ENCODE measurements around the gene LDLRAD4. TPM values are rescaled to one million over a fixed set of nuclear protein-coding genes. Genes with fewer than 3 reads are reported as not detected.
A peak's percentile ranks its signal among the peaks of the same experiment; 100 is the strongest.

The LDLRAD4 gene
- total and polyA plus RNA-seq, 2 experiments from 2014 or later, result 0.73 to 1.9 TPM

GRCh38 chr18:13187498-13187897 is 31.1 kb upstream of the LDLRAD4 start (continued):
- no peak for TF ChIP-seq ETS1 (IDR thresholded peaks at IDR 0.05)
- TF ChIP-seq EZH2phosphoT487 (IDR thresholded peaks at IDR 0.05; ENCODE audit: unreplicated experiment), result no peak
- no peak for TF ChIP-seq ZNF331 (CRISPR knock-in tag; IDR thresholded peaks at IDR 0.05; ENCODE audit: low read depth)
- no peak for TF ChIP-seq STAT1 (IDR thresholded peaks at IDR 0.05; ENCODE audit: unreplicated experiment)
- TF ChIP-seq CREB1 (CRISPR knock-in tag; IDR thresholded peaks at IDR 0.05; ENCODE audit: low read depth), result no peak

DNA sequence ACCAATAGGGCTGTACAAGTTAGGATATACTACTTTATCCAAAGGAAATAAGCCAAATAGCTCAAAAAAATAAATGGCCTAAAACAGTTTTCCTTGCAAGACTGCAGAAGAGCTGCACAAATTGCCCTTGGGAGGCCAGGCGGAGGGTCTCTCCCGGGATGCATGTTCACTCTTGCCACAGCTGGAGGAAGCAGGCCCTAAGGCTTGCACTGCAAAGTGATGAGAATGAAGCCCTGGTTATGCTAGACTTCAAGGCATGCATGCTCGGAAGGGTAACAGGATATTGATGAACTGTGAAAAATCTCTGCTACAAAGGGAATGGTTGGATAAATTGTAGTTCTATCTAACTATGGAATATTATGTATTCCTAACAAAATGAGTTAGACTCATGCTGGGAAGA is 27.5 kb upstream of the LDLRAD4 start:
- peaks cover 7% of the 10 kb centered on the region; the same call in 2 of the 3 replicates for H3K4me1 Mint-ChIP-seq
- no peaks in the 10 kb centered on the region for H3K9me2 ChIP-seq (ENCODE audit: insufficient read depth)
- peak overlapping the region; percentile 52; the same call in 1 of the 2 replicates for H2AFZ ChIP-seq
- DNase-seq (ENCODE audit: low spot score), result no peak
- no peaks in the 10 kb centered on the region for H4K20me1 ChIP-seq (replicated peaks; ENCODE audit: insufficient read depth)
- no peak overlapping the region for H3K4me3 ChIP-seq
- H3K79me2 ChIP-seq (replicated peaks; ENCODE audit: insufficient read depth), result no peaks in the 10 kb centered on the region
- peaks cover 4% of the 10 kb centered on the region for H3K9me3 Mint-ChIP-seq
- H3K27ac ChIP-seq (ENCODE audit: low read depth), result no peak overlapping the region
- H3F3A ChIP-seq (replicated peaks; ENCODE audit: low read depth), result no peaks in the 10 kb centered on the region
- H3K36me3 Mint-ChIP-seq (ENCODE audit: low read depth), result no peaks in the 10 kb centered on the region
- H3K27me3 ChIP-seq (ENCODE audit: insufficient read depth), result no peaks in the 10 kb centered on the region
- H3K4me1 ChIP-seq (ENCODE audit: insufficient read depth), result no peaks in the 10 kb centered on the region
- H3K27me3 Mint-ChIP-seq (ENCODE audit: insufficient read depth, low read depth, poor library complexity), result no peaks in the 10 kb centered on the region
- ATAC-seq, result no peak
- H3K4me3 Mint-ChIP-seq, result no peak overlapping the region
- H3K4me2 ChIP-seq, result no peak overlapping the region
- H3K27ac Mint-ChIP-seq, result no peak overlapping the region
- no peaks in the 10 kb centered on the region for H3K36me3 ChIP-seq (ENCODE audit: insufficient read depth)
- TF ChIP-seq CTCF (conservative IDR thresholded peaks at IDR 0.05; ENCODE audit: low read depth in 2 of 2) (no peak), CREB1 (CRISPR knock-in tag; IDR thresholded peaks at IDR 0.05; ENCODE audit: low read depth) (no peak), JUNB (IDR thresholded peaks at IDR 0.05; ENCODE audit: unreplicated experiment) (no peak), STAT1 (IDR thresholded peaks at IDR 0.05; ENCODE audit: unreplicated experiment) (no peak), ZNF331 (CRISPR knock-in tag; IDR thresholded peaks at IDR 0.05; ENCODE audit: low read depth) (no peak), NANOG (IDR thresholded peaks at IDR 0.05; ENCODE audit: borderline replicate concordance) (no peak), EZH2phosphoT487 (IDR thresholded peaks at IDR 0.05; ENCODE audit: unreplicated experiment) (no peak), EZH2 (IDR thresholded peaks at IDR 0.05; ENCODE audit: low read depth, unreplicated experiment) (no peak)
- TF ChIP-seq, protein P1, sequence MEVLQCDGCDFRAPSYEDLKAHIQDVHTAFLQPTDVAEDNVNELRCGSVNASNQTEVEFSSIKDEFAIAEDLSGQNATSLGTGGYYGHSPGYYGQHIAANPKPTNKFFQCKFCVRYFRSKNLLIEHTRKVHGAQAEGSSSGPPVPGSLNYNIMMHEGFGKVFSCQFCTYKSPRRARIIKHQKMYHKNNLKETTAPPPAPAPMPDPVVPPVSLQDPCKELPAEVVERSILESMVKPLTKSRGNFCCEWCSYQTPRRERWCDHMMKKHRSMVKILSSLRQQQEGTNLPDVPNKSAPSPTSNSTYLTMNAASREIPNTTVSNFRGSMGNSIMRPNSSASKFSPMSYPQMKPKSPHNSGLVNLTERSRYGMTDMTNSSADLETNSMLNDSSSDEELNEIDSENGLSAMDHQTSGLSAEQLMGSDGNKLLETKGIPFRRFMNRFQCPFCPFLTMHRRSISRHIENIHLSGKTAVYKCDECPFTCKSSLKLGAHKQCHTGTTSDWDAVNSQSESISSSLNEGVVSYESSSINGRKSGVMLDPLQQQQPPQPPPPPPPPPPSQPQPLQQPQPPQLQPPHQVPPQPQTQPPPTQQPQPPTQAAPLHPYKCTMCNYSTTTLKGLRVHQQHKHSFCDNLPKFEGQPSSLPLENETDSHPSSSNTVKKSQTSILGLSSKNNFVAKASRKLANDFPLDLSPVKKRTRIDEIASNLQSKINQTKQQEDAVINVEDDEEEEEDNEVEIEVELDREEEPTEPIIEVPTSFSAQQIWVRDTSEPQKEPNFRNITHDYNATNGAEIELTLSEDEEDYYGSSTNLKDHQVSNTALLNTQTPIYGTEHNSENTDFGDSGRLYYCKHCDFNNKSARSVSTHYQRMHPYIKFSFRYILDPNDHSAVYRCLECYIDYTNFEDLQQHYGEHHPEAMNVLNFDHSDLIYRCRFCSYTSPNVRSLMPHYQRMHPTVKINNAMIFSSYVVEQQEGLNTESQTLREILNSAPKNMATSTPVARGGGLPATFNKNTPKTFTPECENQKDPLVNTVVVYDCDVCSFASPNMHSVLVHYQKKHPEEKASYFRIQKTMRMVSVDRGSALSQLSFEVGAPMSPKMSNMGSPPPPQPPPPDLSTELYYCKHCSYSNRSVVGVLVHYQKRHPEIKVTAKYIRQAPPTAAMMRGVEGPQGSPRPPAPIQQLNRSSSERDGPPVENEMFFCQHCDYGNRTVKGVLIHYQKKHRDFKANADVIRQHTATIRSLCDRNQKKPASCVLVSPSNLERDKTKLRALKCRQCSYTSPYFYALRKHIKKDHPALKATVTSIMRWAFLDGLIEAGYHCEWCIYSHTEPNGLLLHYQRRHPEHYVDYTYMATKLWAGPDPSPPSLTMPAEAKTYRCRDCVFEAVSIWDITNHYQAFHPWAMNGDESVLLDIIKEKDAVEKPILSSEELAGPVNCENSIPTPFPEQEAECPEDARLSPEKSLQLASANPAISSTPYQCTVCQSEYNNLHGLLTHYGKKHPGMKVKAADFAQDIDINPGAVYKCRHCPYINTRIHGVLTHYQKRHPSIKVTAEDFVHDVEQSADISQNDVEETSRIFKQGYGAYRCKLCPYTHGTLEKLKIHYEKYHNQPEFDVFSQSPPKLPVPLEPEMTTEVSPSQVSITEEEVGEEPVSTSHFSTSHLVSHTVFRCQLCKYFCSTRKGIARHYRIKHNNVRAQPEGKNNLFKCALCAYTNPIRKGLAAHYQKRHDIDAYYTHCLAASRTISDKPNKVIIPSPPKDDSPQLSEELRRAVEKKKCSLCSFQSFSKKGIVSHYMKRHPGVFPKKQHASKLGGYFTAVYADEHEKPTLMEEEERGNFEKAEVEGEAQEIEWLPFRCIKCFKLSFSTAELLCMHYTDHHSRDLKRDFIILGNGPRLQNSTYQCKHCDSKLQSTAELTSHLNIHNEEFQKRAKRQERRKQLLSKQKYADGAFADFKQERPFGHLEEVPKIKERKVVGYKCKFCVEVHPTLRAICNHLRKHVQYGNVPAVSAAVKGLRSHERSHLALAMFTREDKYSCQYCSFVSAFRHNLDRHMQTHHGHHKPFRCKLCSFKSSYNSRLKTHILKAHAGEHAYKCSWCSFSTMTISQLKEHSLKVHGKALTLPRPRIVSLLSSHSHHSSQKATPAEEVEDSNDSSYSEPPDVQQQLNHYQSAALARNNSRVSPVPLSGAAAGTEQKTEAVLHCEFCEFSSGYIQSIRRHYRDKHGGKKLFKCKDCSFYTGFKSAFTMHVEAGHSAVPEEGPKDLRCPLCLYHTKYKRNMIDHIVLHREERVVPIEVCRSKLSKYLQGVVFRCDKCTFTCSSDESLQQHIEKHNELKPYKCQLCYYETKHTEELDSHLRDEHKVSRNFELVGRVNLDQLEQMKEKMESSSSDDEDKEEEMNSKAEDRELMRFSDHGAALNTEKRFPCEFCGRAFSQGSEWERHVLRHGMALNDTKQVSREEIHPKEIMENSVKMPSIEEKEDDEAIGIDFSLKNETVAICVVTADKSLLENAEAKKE (CRISPR knock-in tag; IDR thresholded peaks at IDR 0.05), result no peak
- TF ChIP-seq, protein P2, sequence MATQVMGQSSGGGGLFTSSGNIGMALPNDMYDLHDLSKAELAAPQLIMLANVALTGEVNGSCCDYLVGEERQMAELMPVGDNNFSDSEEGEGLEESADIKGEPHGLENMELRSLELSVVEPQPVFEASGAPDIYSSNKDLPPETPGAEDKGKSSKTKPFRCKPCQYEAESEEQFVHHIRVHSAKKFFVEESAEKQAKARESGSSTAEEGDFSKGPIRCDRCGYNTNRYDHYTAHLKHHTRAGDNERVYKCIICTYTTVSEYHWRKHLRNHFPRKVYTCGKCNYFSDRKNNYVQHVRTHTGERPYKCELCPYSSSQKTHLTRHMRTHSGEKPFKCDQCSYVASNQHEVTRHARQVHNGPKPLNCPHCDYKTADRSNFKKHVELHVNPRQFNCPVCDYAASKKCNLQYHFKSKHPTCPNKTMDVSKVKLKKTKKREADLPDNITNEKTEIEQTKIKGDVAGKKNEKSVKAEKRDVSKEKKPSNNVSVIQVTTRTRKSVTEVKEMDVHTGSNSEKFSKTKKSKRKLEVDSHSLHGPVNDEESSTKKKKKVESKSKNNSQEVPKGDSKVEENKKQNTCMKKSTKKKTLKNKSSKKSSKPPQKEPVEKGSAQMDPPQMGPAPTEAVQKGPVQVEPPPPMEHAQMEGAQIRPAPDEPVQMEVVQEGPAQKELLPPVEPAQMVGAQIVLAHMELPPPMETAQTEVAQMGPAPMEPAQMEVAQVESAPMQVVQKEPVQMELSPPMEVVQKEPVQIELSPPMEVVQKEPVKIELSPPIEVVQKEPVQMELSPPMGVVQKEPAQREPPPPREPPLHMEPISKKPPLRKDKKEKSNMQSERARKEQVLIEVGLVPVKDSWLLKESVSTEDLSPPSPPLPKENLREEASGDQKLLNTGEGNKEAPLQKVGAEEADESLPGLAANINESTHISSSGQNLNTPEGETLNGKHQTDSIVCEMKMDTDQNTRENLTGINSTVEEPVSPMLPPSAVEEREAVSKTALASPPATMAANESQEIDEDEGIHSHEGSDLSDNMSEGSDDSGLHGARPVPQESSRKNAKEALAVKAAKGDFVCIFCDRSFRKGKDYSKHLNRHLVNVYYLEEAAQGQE (IDR thresholded peaks at IDR 0.05; ENCODE audit: unreplicated experiment), result no peak

Data from GM23338 (cell line).